NT2/D1 (cell line): ENCODE measurements around the gene SNRPD3.

Experiments
- YY1 ChIP-seq: IDR thresholded peaks from 2 replicates; pipeline ENCODE4 v1.6.1; 2011; ENCODE audit not compliant: insufficient read length, insufficient read depth
- ZNF274 ChIP-seq: IDR thresholded peaks from 2 replicates; pipeline ENCODE4 v1.6.1; 2011; ENCODE audit warnings: mild to moderate bottlenecking, low read depth, low read length

GRCh38 chr22:24594569-24595120 is 38.8 kb downstream of the SNRPD3 start:
- no peak for TF ChIP-seq ZNF274
- TF ChIP-seq YY1: no peak
